ENCODE data around the gene MAMSTR. TPM values are rescaled to one million over a fixed set of nuclear protein-coding genes. Genes with fewer than 3 reads are reported as not detected.

MAMSTR gene
- total and polyA plus RNA-seq, 11 donors, result 0.65 to 5.5 (median 2.0) TPM

DNA sequence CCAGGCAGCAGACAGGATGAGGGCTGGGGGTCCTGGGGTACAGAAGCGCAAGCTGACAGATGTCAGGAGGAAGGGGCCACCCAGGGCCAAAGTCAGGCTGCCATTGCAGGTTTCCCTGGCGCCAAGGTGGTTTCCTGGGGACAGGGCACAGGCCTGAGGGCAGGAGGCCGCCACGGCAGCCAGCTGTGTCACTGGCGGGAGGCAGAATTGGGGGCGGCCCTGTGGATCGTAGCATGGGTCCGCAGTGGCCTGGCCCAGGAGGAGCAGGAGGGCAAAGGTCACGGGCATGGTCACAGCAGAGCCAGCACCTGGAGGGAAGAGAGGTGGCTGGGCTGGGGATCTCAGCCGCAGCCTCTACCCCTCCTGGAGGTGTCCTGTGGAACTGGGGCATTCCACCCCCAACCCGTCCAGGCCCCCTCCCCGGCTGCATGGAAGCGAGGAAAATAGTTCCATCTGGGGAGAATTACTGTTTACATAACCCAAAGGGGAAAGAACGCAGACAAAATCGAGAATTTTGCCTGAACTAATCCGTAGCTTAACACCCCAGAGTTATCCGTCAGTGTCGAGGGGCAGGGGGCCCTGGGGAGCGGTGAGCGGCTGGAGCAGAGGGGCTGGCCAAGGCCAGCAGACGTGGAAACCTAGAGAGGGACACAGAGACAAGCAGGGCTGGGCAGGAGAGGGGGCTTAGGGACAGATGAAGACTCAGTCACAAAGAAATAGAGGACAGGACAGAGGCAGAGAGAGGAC is 48.7 kb downstream of the MAMSTR start:
- DNase-seq (no peak), ATAC-seq (no peak)
- H3K9me3 ChIP-seq, result no peaks in the 10 kb centered on the region
- H3K27me3 ChIP-seq, result no peaks in the 10 kb centered on the region
- WGBS, 4 donors, result 88 to 90% (median 89%) methylated on average over 20 to 21 of the region's 21 CpGs
- no peaks in the 10 kb centered on the region for H3K36me3 ChIP-seq
- H3K4me1 ChIP-seq, result peaks cover 0 to 11% (median 7%) of the 10 kb centered on the region in 12 donors
- no peak overlapping the region for H3K27ac ChIP-seq
- intact Hi-C loops (cut with DNase I), result loop anchor here (10.0 kb wide), 6 partner anchors 54 to 174 kb away; partner anchors contain the start of gene HSD17B14 (in 4 of the 10)
- H3K4me3 ChIP-seq, result no peak overlapping the region
- no peak for TF ChIP-seq POLR2A (IDR thresholded peaks at IDR 0.05)
- TF ChIP-seq CTCF (IDR thresholded peaks at IDR 0.05), result no peak

DNA sequence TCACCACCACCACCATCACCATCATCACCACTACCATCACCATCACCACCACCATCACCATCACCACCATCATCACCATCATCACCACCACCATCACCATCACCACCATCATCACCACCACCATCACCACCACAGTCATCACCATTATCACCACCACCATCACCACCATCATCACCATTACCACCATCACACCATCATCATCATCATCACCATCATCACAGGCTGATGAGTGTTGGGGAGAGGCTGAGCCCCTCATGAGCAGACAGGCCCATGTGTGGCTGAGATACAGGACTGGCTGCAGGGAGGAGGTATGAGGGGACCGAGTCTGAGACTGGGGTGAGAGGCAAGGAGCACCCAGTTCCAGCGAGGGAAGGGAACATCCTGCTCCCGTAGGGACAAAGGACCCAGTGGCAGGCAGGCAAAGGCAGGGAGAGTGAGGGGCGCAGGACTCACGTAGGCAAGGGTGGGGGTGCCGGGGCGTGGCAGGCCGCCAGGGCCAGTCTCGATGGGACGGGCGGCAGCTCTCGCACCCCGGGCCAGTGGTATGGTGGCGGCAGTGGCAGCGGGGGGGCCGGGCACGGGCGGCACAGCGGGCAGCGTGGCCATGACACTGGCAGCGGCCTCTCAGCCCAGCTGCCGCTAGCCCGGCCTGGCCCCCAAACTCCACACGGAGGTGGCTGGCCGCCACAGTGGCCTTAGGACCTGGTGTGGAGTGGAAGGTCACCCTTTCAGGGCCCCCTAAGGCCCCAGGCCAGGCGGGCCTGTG is 49.4 kb downstream of the MAMSTR start:
- no peak for ATAC-seq
- no peak for DNase-seq
- Histone ChIP-seq H3K4me3 (no peak overlapping the region), H3K4me1 (peaks cover 0 to 4% (median under 1%) of the 10 kb centered on the region in 12 donors), H3K27ac (no peak overlapping the region), H3K27me3 (no peaks in the 10 kb centered on the region), H3K36me3 (no peaks in the 10 kb centered on the region), H3K9me3 (no peaks in the 10 kb centered on the region)
- no peak for TF ChIP-seq CTCF (IDR thresholded peaks at IDR 0.05)
- TF ChIP-seq POLR2A (IDR thresholded peaks at IDR 0.05), result no peak
- intact Hi-C loops (cut with DNase I), result loop anchor here (10.0 kb wide), 6 partner anchors 55 to 175 kb away; partner anchors contain the start of gene HSD17B14 (in 4 of the 10)
- WGBS, 4 donors, result 93 to 98% (median 94%) methylated on average over 10 to 26 of the region's 26 CpGs

DNA sequence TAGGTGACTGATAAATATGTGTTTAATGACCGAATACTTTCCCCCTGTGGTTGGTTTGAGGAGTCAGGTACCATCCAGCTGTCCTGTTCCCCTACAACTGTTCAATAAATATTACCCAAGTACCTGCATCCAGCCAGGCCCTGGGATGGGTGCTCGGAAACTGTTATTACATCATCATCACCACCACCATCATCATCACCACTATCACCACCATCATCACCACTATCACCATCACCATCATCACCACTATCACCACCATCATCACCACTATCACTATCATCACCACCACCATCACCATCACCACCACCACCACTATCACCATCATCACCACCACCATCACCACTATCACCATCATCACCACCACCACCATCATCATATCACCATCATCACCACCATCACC is 50.8 kb downstream of the MAMSTR start:
- H3K27me3 ChIP-seq, result no peaks in the 10 kb centered on the region
- intact Hi-C loops (cut with DNase I), result no loop called here
- WGBS, 4 donors, result 97 to 100% (median 97%) methylated on average over 2 of the region's 2 CpGs

More for the DNA sequence above, 50.8 kb downstream of the MAMSTR start:
- Histone ChIP-seq H3K4me3 (no peak overlapping the region), H3K9me3 (no peaks in the 10 kb centered on the region), H3K4me1 (no peaks in the 10 kb centered on the region), H3K27ac (no peak overlapping the region), H3K36me3 (no peaks in the 10 kb centered on the region)
- DNase-seq, result no peak
- ATAC-seq, result no peak
- TF ChIP-seq CTCF (IDR thresholded peaks at IDR 0.05) (no peak), POLR2A (IDR thresholded peaks at IDR 0.05) (no peak)

Measured in heart left ventricle (tissue), 16 donors.